Measurements from ENCODE around the gene PPFIA1. TPM values are rescaled to one million over a fixed set of nuclear protein-coding genes. Genes with fewer than 3 reads are reported as not detected.
"Not testable (repeated sequence)": the region's sequence is repeated elsewhere in the genome, so short reads cannot be mapped to it uniquely, and the experiment has no call there.

Gene PPFIA1
- total and polyA plus RNA-seq, 8 donors = 14.9 to 28.7 (median 21.1) TPM

- Histone ChIP-seq H3K27me3 (no peaks in the 10 kb centered on the region), H3K36me3 (no peaks in the 10 kb centered on the region), H3K4me1 (no peaks in the 10 kb centered on the region), H3K4me3 (no peak overlapping the region), H3K9me3 (no peaks in the 10 kb centered on the region), H3K27ac (no peak overlapping the region)
- no peak for TF ChIP-seq CTCF (IDR thresholded peaks at IDR 0.05)
- FAIRE-seq (no peak), ATAC-seq (no peak), DNase-seq (no peak)
- intact Hi-C loops (cut with DNase I) = no loop called here
- 89 to 92% methylated on average over 6 of the region's 6 CpGs for WGBS, 2 donors
Observed at GRCh38 chr11:70292863-70293262, 22.4 kb downstream of the PPFIA1 start.

DNA sequence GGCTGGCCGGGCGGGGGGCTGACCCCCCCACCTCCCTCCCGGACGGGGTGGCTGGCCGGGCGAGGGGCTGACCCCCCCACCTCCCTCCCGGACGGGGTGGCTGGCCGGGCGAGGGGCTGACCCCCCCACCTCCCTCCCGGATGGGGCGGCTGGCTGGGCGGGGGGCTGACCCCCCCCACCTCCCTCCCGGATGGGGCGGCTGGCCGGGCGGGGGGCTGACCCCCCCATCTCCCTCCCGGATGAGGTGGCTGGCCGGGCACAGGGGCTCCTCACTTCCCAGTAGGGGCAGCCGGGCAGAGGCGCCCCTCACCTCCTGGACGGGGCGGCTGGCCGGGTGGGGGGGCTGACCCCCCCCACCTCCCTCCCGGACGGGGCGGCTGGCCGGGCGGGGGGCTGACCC lies 24.7 kb downstream of the PPFIA1 start:
- FAIRE-seq; DNase-seq; intact Hi-C loops (cut with DNase I): not testable (repeated sequence)

GRCh38 chr11:70296681-70297080 lies 26.2 kb downstream of the PPFIA1 start:
- no peak for FAIRE-seq
- Histone ChIP-seq H3K9me3 (no peaks in the 10 kb centered on the region), H3K4me1 (no peaks in the 10 kb centered on the region), H3K36me3 (no peaks in the 10 kb centered on the region), H3K27ac (no peak overlapping the region), H3K27me3 (no peaks in the 10 kb centered on the region), H3K4me3 (no peak overlapping the region)
- TF ChIP-seq CTCF (IDR thresholded peaks at IDR 0.05) = no peak
- WGBS, 2 donors = 95 to 96% methylated on average over 5 to 7 of the region's 7 CpGs
- no peak for DNase-seq
- no peak for ATAC-seq
- intact Hi-C loops (cut with DNase I) = no loop called here

More for the DNA sequence above, 24.7 kb downstream of the PPFIA1 start:
- 96 to 100% methylated on average over 6 to 26 of the region's 29 CpGs for WGBS, 2 donors
- H3K27ac ChIP-seq, H3K36me3 ChIP-seq, ATAC-seq, H3K9me3 ChIP-seq, H3K27me3 ChIP-seq, H3K4me1 ChIP-seq, H3K4me3 ChIP-seq: not testable (repeated sequence)

GRCh38 chr11:70297341-70297740 lies 26.9 kb downstream of the PPFIA1 start:
- Histone ChIP-seq H3K36me3 (no peaks in the 10 kb centered on the region), H3K4me3 (no peak overlapping the region), H3K9me3 (no peaks in the 10 kb centered on the region), H3K4me1 (no peaks in the 10 kb centered on the region), H3K27ac (no peak overlapping the region), H3K27me3 (no peaks in the 10 kb centered on the region)
- intact Hi-C loops (cut with DNase I) = no loop called here
- FAIRE-seq (no peak), DNase-seq (no peak), ATAC-seq (no peak)
- TF ChIP-seq CTCF (IDR thresholded peaks at IDR 0.05) = no peak

- FAIRE-seq (no peak), DNase-seq (no peak), ATAC-seq (no peak)
- 88 to 91% methylated on average over 5 of the region's 5 CpGs for WGBS, 2 donors
- Histone ChIP-seq H3K27ac (no peak overlapping the region), H3K9me3 (no peaks in the 10 kb centered on the region), H3K4me3 (no peak overlapping the region), H3K4me1 (no peaks in the 10 kb centered on the region), H3K36me3 (no peaks in the 10 kb centered on the region), H3K27me3 (no peaks in the 10 kb centered on the region)
- TF ChIP-seq CTCF (IDR thresholded peaks at IDR 0.05) = no peak
- intact Hi-C loops (cut with DNase I) = no loop called here
Observed at GRCh38 chr11:70298243-70298915, 27.9 kb downstream of the PPFIA1 start.
